HEK293 (cell line): Measurements from ENCODE around the gene PSTK.

ENCODE experiments used
- CTCF ChIA-PET: fragments of 350-600 bp; formaldehyde crosslinking; extraction: SDS; loops from one replicate; lab custom pipeline; 2021; ENCODE audit warnings: antibody characterized with exemption; lab: Yijun Ruan, JAX
- POLR2A ChIA-PET: fragments of 300-600 bp; formaldehyde crosslinking; extraction: SDS; loops from one replicate; lab custom pipeline; 2020; ENCODE audit warnings: antibody characterized with exemption, inconsistent platforms; lab: Yijun Ruan, JAX
- H3K27ac ChIP-seq: fragments of 200-500 bp; sonication (Bioruptor generic); 2 replicates; pipeline ENCODE4 v1.5.1; 2014; ENCODE audit warnings: low read depth, low read length, control low read depth, inconsistent platforms; ENCODE audit errors: extremely low read depth
- H3K36me3 ChIP-seq, 2 experiments: fragments of 200-500 bp in 1 of 2; sonication (Bioruptor generic) in 1 of 2; 1 replicate in 1 of 2; 2 replicates in 1 of 2; pipeline ENCODE4 v1.5.1; 2014 to 2017; ENCODE audit warnings: inconsistent platforms in 2 of 2, low read length in 2 of 2; ENCODE audit not compliant: control insufficient read depth in 2 of 2, insufficient read depth in 1 of 2
- H3K4me1 ChIP-seq: fragments of 200-500 bp; sonication (Bioruptor generic); 2 replicates; pipeline ENCODE4 v1.5.1; 2014; ENCODE audit warnings: mild to moderate bottlenecking, low read length, inconsistent platforms; ENCODE audit not compliant: control insufficient read depth, insufficient read depth
- H3K4me3 ChIP-seq: 2 replicates; pipeline ENCODE4 v1.5.1; 2011; ENCODE audit warnings: low read depth, mild to moderate bottlenecking, control low read depth, low read length, moderate library complexity
- H3K9me3 ChIP-seq: fragments of 200-500 bp; sonication (Bioruptor generic); 2 replicates; pipeline ENCODE4 v1.5.1; 2014; ENCODE audit warnings: low read depth, low read length, inconsistent platforms; ENCODE audit not compliant: control insufficient read depth, insufficient read depth
- GLI2 ChIP-seq: fragments of 450-650 bp; formaldehyde crosslinking; IDR thresholded peaks from 2 replicates; pipeline ENCODE4; 2017; ENCODE audit warnings: missing biosample characterization, missing genetic modification characterization, low read depth, borderline replicate concordance
- GLIS1 ChIP-seq: fragments of 450-650 bp; formaldehyde crosslinking; IDR thresholded peaks from 2 replicates; pipeline ENCODE4 v1.5.1; 2016; ENCODE audit warnings: missing biosample characterization, missing genetic modification characterization
- KLF9 ChIP-seq: fragments of 450-650 bp; formaldehyde crosslinking; IDR thresholded peaks from 2 replicates; pipeline ENCODE4 v1.5.1; 2016; ENCODE audit warnings: missing biosample characterization, missing genetic modification characterization, low read depth
- MZF1 ChIP-seq: fragments of 450-650 bp; formaldehyde crosslinking; IDR thresholded peaks from 2 replicates; pipeline ENCODE4 v1.5.1; 2017; ENCODE audit warnings: missing biosample characterization, missing genetic modification characterization, borderline replicate concordance
- OVOL3 ChIP-seq: fragments of 450-650 bp; formaldehyde crosslinking; IDR thresholded peaks from 2 replicates; pipeline ENCODE4 v1.5.1; 2016; ENCODE audit warnings: missing biosample characterization, missing genetic modification characterization
- ZBTB17 ChIP-seq: fragments of 450-650 bp; formaldehyde crosslinking; IDR thresholded peaks from 2 replicates; pipeline ENCODE4 v1.5.1; 2016; ENCODE audit warnings: missing biosample characterization, missing genetic modification characterization
- ZBTB21 ChIP-seq: fragments of 450-650 bp; formaldehyde crosslinking; IDR thresholded peaks from 2 replicates; pipeline ENCODE4 v1.5.1; 2017; ENCODE audit warnings: missing biosample characterization, missing genetic modification characterization
- ZNF114 ChIP-seq: fragments of 450-650 bp; formaldehyde crosslinking; IDR thresholded peaks from 2 replicates; pipeline ENCODE4 v1.5.0; 2017; ENCODE audit warnings: missing biosample characterization, missing genetic modification characterization
- ZNF157 ChIP-seq: fragments of 450-650 bp; formaldehyde crosslinking; IDR thresholded peaks from 2 replicates; pipeline ENCODE4 v1.5.1; 2016; ENCODE audit warnings: missing biosample characterization, missing genetic modification characterization
- ZNF341 ChIP-seq: fragments of 450-650 bp; formaldehyde crosslinking; IDR thresholded peaks from 2 replicates; pipeline ENCODE4; 2016; ENCODE audit warnings: low read depth, missing biosample characterization, missing genetic modification characterization
- ZNF426 ChIP-seq: fragments of 450-650 bp; formaldehyde crosslinking; IDR thresholded peaks from 2 replicates; pipeline ENCODE4 v1.5.1; 2017; ENCODE audit warnings: missing biosample characterization, missing genetic modification characterization, mild to moderate bottlenecking, inconsistent platforms, moderate library complexity
- ZNF501 ChIP-seq: fragments of 450-650 bp; formaldehyde crosslinking; IDR thresholded peaks from 2 replicates; pipeline ENCODE4 v1.5.1; 2016; ENCODE audit warnings: missing biosample characterization, missing genetic modification characterization
- ZNF510 ChIP-seq: fragments of 450-650 bp; formaldehyde crosslinking; IDR thresholded peaks from 2 replicates; pipeline ENCODE4 v1.5.1; 2018; ENCODE audit warnings: mild to moderate bottlenecking, missing genetic modification characterization, missing biosample characterization; ENCODE audit not compliant: insufficient replicate concordance
- ZNF555 ChIP-seq: fragments of 450-650 bp; formaldehyde crosslinking; conservative IDR thresholded peaks from 2 replicates; pipeline ENCODE4 v1.5.1; 2017; ENCODE audit warnings: missing biosample characterization, mild to moderate bottlenecking, missing genetic modification characterization, inconsistent platforms
- ZNF596 ChIP-seq: fragments of 450-650 bp; IDR thresholded peaks from 2 replicates; pipeline ENCODE4 v1.5.0; 2018; ENCODE audit warnings: missing biosample characterization, mild to moderate bottlenecking, missing genetic modification characterization, moderate library complexity
- ZNF664 ChIP-seq: fragments of 450-650 bp; formaldehyde crosslinking; IDR thresholded peaks from 2 replicates; pipeline ENCODE4 v1.5.1; 2016; ENCODE audit warnings: missing biosample characterization, missing genetic modification characterization
- ZNF677 ChIP-seq: fragments of 450-650 bp; IDR thresholded peaks from 2 replicates; pipeline ENCODE4 v1.5.0; 2018; ENCODE audit warnings: missing biosample characterization, mild to moderate bottlenecking, missing genetic modification characterization, moderate library complexity
- ZNF791 ChIP-seq: fragments of 450-650 bp; formaldehyde crosslinking; IDR thresholded peaks from 2 replicates; pipeline ENCODE4 v1.5.1; 2016; ENCODE audit warnings: missing biosample characterization, missing genetic modification characterization
- ZSCAN30 ChIP-seq: fragments of 450-650 bp; IDR thresholded peaks from 2 replicates; pipeline ENCODE4 v1.5.1; 2018; ENCODE audit warnings: missing biosample characterization, mild to moderate bottlenecking, missing genetic modification characterization, moderate library complexity
- TF ChIP-seq, protein P1 (sequence below): fragments of 450-650 bp; formaldehyde crosslinking; IDR thresholded peaks from 2 replicates; pipeline ENCODE4 v1.5.1; 2016; ENCODE audit warnings: missing biosample characterization, missing genetic modification characterization
- TF ChIP-seq, protein P2 (sequence below): fragments of 450-650 bp; formaldehyde crosslinking; conservative IDR thresholded peaks from 2 replicates; pipeline ENCODE4 v1.5.1; 2016; ENCODE audit warnings: low read depth, missing biosample characterization, missing genetic modification characterization
- TF ChIP-seq, protein P3 (sequence below): fragments of 450-650 bp; formaldehyde crosslinking; IDR thresholded peaks from 2 replicates; pipeline ENCODE4 v1.5.1; 2016; ENCODE audit warnings: missing biosample characterization, missing genetic modification characterization, low read depth
- TF ChIP-seq, protein P4 (sequence below): fragments of 450-650 bp; formaldehyde crosslinking; IDR thresholded peaks from 2 replicates; pipeline ENCODE4 v1.5.0; 2017; ENCODE audit warnings: missing biosample characterization, missing genetic modification characterization, borderline replicate concordance

PSTK gene, protein sequence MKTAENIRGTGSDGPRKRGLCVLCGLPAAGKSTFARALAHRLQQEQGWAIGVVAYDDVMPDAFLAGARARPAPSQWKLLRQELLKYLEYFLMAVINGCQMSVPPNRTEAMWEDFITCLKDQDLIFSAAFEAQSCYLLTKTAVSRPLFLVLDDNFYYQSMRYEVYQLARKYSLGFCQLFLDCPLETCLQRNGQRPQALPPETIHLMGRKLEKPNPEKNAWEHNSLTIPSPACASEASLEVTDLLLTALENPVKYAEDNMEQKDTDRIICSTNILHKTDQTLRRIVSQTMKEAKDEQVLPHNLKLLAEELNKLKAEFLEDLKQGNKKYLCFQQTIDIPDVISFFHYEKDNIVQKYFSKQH

DNA sequence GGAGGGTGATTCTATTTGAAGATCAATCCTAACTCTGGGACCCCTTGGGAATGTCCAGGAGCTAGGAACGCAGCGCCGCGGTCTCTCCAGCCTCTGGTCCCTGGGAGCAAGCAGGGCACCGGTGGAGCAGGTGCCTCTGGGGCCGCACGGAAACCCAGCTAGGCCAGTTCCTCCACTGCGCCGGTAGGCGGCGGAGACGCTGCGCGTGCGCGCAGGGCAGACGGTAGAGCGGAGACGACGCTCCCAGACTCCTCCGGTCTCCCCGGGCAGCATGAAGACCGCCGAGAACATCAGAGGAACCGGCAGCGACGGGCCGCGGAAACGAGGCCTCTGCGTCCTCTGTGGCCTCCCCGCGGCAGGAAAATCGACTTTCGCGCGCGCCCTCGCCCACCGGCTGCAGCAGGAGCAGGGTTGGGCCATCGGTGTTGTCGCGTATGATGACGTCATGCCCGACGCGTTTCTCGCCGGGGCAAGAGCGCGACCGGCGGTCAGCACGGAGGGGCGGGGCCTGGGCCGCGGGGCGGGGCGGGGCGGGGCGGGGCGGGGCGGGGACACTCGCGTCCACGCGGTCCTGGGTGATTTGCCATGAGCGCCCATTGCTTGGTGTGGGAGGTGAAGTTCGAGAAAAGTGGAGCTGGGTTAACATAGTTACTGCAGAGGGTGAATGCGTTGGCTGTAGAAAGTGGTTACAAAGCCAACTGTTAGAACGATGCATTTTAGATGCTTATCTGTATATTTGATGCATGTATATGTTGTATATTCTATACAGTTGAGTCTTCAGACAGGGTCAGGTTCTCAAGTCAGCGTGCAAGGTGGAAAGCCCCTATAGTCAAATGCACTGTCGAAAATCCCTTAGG, at the start of gene PSTK:
Gene PSTK (plus strand): TSS at position 193 of the 857 bp plus-strand sequence. CDS start 79 bp downstream, at position 272.
- POLR2A ChIA-PET: interaction anchor here (0.6 to 1.7 kb wide), 8 partner anchors 10 to 95 kb away, joined by 3 to 9 read pairs (median 3); partner anchors contain the start of genes ACADSB, C10orf88 and IKZF5
- CTCF ChIA-PET: interaction anchor here (0.6 to 2.1 kb wide), 11 partner anchors 10 to 257 kb away, joined by 3 to 14 read pairs (median 3); partner anchors contain the start of gene IKZF5
- peak within 1 kb of the TSS; percentile 94 for H3K27ac ChIP-seq
- H3K4me1 ChIP-seq: no peaks in the 10 kb centered on the region; the same call in 1 of the 2 replicates
- no peaks in the 10 kb centered on the region for H3K9me3 ChIP-seq
- H3K4me3 ChIP-seq: peak within 1 kb of the TSS; percentile 70
- peaks cover 4 to 20% of the 10 kb centered on the region in 2 experiments; a peak in 2 of 3 replicates for H3K36me3 ChIP-seq
- TF ChIP-seq KLF9 (tag by site-specific recombination) (peak; percentile 70), ZNF341 (tag by site-specific recombination) (no peak), ZNF664 (no peak), ZNF501 (tag by site-specific recombination) (peak; percentile 98), GLI2 (no peak), ZNF596 (tag by site-specific recombination) (no peak), ZNF114 (no peak), ZNF157 (tag by site-specific recombination) (no peak), ZNF510 (no peak), OVOL3 (tag by site-specific recombination) (peak; percentile 42; the same call in 1 of the 2 replicates), MZF1 (tag by site-specific recombination) (no peak), GLIS1 (tag by site-specific recombination) (peak; percentile 40), ZNF677 (tag by site-specific recombination) (0 out of 2 replicates have a peak, but pooled peaks have one; percentile 28), ZBTB21 (tag by site-specific recombination) (peak; percentile 99), ZNF426 (no peak), ZSCAN30 (tag by site-specific recombination) (peak; percentile 82), ZNF791 (tag by site-specific recombination) (no peak), ZBTB17 (tag by site-specific recombination) (peak; percentile 99), ZNF555 (tag by site-specific recombination) (no peak)
- TF ChIP-seq, protein P1, sequence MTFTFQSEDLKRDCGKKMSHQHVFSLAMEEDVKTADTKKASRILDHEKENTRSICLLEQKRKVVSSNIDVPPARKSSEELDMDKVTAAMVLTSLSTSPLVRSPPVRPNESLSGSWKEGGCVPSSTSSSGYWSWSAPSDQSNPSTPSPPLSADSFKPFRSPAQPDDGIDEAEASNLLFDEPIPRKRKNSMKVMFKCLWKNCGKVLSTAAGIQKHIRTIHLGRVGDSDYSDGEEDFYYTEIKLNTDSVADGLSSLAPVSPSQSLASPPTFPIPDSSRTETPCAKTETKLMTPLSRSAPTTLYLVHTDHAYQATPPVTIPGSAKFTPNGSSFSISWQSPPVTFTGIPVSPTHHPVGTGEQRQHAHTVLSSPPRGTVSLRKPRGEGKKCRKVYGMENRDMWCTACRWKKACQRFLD (tag by site-specific recombination): no peak
- TF ChIP-seq, protein P2, sequence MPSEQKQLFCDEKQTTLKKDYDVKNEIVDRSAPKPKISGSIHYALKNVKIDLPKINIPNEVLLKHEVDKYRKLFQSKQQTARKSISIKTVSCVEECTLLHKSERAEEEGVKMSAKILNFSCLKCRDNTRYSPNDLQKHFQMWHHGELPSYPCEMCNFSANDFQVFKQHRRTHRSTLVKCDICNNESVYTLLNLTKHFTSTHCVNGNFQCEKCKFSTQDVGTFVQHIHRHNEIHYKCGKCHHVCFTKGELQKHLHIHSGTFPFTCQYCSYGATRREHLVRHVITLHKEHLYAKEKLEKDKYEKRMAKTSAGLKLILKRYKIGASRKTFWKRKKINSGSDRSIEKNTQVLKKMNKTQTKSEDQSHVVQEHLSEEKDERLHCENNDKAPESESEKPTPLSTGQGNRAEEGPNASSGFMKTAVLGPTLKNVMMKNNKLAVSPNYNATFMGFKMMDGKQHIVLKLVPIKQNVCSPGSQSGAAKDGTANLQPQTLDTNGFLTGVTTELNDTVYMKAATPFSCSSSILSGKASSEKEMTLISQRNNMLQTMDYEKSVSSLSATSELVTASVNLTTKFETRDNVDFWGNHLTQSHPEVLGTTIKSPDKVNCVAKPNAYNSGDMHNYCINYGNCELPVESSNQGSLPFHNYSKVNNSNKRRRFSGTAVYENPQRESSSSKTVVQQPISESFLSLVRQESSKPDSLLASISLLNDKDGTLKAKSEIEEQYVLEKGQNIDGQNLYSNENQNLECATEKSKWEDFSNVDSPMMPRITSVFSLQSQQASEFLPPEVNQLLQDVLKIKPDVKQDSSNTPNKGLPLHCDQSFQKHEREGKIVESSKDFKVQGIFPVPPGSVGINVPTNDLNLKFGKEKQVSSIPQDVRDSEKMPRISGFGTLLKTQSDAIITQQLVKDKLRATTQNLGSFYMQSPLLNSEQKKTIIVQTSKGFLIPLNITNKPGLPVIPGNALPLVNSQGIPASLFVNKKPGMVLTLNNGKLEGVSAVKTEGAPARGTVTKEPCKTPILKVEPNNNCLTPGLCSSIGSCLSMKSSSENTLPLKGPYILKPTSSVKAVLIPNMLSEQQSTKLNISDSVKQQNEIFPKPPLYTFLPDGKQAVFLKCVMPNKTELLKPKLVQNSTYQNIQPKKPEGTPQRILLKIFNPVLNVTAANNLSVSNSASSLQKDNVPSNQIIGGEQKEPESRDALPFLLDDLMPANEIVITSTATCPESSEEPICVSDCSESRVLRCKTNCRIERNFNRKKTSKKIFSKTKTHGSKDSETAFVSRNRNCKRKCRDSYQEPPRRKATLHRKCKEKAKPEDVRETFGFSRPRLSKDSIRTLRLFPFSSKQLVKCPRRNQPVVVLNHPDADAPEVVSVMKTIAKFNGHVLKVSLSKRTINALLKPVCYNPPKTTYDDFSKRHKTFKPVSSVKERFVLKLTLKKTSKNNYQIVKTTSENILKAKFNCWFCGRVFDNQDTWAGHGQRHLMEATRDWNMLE: peak; percentile 41; the same call in 1 of the 2 replicates
- TF ChIP-seq, protein P3, sequence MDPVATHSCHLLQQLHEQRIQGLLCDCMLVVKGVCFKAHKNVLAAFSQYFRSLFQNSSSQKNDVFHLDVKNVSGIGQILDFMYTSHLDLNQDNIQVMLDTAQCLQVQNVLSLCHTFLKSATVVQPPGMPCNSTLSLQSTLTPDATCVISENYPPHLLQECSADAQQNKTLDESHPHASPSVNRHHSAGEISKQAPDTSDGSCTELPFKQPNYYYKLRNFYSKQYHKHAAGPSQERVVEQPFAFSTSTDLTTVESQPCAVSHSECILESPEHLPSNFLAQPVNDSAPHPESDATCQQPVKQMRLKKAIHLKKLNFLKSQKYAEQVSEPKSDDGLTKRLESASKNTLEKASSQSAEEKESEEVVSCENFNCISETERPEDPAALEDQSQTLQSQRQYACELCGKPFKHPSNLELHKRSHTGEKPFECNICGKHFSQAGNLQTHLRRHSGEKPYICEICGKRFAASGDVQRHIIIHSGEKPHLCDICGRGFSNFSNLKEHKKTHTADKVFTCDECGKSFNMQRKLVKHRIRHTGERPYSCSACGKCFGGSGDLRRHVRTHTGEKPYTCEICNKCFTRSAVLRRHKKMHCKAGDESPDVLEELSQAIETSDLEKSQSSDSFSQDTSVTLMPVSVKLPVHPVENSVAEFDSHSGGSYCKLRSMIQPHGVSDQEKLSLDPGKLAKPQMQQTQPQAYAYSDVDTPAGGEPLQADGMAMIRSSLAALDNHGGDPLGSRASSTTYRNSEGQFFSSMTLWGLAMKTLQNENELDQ (tag by site-specific recombination): no peak
- TF ChIP-seq, protein P4, sequence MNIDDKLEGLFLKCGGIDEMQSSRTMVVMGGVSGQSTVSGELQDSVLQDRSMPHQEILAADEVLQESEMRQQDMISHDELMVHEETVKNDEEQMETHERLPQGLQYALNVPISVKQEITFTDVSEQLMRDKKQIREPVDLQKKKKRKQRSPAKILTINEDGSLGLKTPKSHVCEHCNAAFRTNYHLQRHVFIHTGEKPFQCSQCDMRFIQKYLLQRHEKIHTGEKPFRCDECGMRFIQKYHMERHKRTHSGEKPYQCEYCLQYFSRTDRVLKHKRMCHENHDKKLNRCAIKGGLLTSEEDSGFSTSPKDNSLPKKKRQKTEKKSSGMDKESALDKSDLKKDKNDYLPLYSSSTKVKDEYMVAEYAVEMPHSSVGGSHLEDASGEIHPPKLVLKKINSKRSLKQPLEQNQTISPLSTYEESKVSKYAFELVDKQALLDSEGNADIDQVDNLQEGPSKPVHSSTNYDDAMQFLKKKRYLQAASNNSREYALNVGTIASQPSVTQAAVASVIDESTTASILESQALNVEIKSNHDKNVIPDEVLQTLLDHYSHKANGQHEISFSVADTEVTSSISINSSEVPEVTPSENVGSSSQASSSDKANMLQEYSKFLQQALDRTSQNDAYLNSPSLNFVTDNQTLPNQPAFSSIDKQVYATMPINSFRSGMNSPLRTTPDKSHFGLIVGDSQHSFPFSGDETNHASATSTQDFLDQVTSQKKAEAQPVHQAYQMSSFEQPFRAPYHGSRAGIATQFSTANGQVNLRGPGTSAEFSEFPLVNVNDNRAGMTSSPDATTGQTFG (tag by site-specific recombination): no peak
